NCI-H2196 (cell line): ENCODE measurements around the gene KATNBL1.

Experiments used
- DNase-seq: peaks from one replicate; lab custom pipeline; 2025; ENCODE audit not compliant: unreplicated experiment; lab: John Stamatoyannopoulos, UW

KATNBL1 gene

GRCh38 chr15:34209421-34210282 lies at the start of gene KATNBL1:
KATNBL1 (minus strand) TSS chr15:34210096; CDS start chr15:34163676, 46,420 bp downstream.
- peak; percentile 94 for DNase-seq

- no peak for DNase-seq
Observed at GRCh38 chr15:34259566-34259965, 49.7 kb upstream of the KATNBL1 start.

GRCh38 chr15:34258151-34258550 lies 48.3 kb upstream of the KATNBL1 start:
- no peak for DNase-seq

GRCh38 chr15:34252545-34252944 lies 42.6 kb upstream of the KATNBL1 start:
- DNase-seq: no peak

GRCh38 chr15:34248190-34248589 lies 38.3 kb upstream of the KATNBL1 start:
- DNase-seq: no peak

GRCh38 chr15:34246276-34246976 lies 36.5 kb upstream of the KATNBL1 start:
- DNase-seq: no peak

GRCh38 chr15:34243226-34243625 lies 33.3 kb upstream of the KATNBL1 start:
- DNase-seq: no peak

GRCh38 chr15:34242331-34242710 lies 32.4 kb upstream of the KATNBL1 start:
- no peak for DNase-seq

GRCh38 chr15:34241376-34242330 lies 31.8 kb upstream of the KATNBL1 start:
- no peak for DNase-seq

- no peak for DNase-seq
Observed at GRCh38 chr15:34240537-34240936, 30.6 kb upstream of the KATNBL1 start.

- DNase-seq: no peak
Observed at GRCh38 chr15:34239151-34239808, 29.4 kb upstream of the KATNBL1 start.

GRCh38 chr15:34233614-34234013 lies 23.7 kb upstream of the KATNBL1 start:
- no peak for DNase-seq

- DNase-seq: no peak
Observed at GRCh38 chr15:34223904-34224596, 14.2 kb upstream of the KATNBL1 start.

- no peak for DNase-seq
Observed at GRCh38 chr15:34217587-34218225, 7.8 kb upstream of the KATNBL1 start.

- no peak for DNase-seq
Observed at GRCh38 chr15:34216527-34217270, 6.8 kb upstream of the KATNBL1 start.

GRCh38 chr15:34214135-34214534 lies 4.2 kb upstream of the KATNBL1 start:
- DNase-seq: no peak

GRCh38 chr15:34213690-34214089 lies 3.8 kb upstream of the KATNBL1 start:
- DNase-seq: no peak

GRCh38 chr15:34206011-34206410 lies 3.9 kb downstream of the KATNBL1 start:
- no peak for DNase-seq

- no peak for DNase-seq
Observed at GRCh38 chr15:34203936-34204335, 6.0 kb downstream of the KATNBL1 start.
